Effector CD8-positive, alpha-beta T cell (primary cell): ENCODE measurements around the gene SP2.

Experiments
- DNase-seq: peaks from one replicate; lab custom pipeline; 2025; lab: John Stamatoyannopoulos, UW

Gene SP2

GRCh38 chr17:47889734-47890529 is 6.1 kb upstream of the SP2 start:
- DNase-seq, result peak; percentile 85

DNA sequence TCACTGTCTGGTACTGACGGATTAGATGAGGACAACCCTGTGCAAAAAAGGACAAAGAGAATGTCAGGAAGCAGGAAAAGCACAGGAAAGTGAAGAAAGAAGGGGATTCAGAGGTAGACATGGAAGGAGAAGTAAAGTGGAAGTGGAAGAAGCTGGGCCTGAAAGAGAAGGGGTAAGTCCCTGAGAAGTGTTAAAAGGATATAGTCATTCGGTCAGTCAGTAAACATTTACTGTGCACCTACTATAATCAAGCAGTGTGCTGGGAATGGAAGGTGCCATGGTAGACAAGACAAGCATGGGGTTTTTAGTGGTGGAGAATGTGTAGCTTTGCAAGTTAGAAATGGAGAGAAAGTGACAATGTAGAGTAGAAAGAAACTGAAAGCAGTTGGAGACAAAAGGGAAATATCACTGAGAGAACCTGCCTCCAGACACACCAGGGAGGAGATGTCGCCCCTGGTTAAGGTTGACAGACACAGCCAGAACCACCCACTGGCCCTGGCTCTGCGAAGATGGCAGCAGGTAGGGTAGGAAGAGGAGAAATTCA is 4.4 kb upstream of the SP2 start:
- no peak for DNase-seq

- DNase-seq, result no peak
These were observed 1.3 kb upstream of the SP2 start for GRCh38 chr17:47894498-47895346.

- no peak for DNase-seq
These were observed 635 bp upstream of the SP2 start for GRCh38 chr17:47895347-47895855.

DNA sequence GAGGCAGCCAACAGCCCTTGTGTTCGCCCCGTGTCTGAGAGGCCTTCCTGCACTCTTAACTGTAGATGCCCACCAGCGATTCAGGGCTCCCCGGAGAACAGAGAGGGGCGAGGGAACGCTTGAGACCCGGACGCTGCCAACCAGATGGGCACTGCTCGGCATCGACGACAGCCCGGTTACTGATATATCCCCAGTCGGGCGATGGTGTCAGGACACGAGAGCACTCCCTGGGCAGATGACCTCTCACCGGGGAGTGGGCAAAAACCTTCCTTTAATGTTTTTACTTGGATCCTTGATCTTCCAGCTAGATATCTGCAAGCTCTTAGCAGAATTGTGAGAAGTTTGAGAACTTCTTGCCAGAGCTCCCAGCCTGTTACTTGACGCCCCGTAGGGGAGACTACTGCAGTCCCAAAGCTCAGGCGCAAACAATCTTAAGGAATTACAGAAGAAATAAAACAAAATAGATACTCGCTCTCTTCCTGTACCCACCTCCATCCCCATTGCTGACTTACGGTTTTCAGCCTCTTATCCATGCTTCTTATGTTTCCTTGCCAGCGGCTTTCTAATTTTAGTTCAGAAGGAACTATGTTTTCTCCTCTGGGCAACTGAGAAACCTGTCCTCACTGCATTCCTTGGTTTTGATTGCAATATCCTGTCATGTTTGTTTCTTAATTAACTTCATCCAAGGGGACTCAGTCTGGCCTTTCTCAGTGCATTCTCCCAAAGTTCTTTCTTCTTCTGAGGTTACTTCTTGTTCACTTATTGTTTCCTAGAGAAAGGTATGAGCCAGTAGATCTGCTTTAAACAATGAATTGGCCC is 845 bp downstream of the SP2 start:
- DNase-seq, result no peak

DNA sequence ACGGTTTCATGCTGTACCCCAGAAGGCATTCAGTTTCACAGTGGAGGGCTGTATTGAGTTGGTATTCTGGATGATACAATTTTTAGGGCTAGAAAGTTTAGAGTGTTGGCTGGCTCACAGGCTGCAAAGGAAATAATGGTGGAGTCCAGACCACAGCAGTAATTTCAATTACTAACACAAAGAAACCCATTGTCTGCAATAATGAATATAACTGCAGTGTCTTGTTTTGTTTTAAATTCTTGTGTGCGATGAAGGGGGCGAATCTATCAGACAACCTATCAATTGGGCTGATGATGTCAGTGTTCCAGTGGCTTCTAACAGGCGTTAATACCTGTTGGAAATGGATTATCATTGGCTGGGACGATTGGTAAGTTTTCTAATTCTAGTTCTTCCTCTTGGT is 1.5 kb downstream of the SP2 start:
- no peak for DNase-seq

DNA sequence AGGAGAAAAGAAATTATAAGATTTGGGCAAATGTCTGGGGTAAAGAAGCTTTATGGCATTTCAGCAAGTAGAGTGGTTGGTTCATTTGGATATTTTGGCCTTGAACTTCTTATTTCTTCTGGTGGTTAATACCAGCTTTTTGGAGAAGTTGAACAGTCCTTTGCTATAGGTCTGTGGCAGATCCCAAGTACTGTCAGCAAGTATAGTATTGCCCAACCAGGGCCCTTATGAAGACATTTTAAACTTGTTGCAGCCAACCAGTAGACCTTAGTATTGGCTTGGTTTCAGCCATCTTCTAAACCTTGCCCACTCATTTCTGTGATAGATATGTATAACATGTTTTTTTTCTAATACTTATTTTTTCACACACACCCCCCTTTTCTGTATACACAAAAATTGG is 2.2 kb downstream of the SP2 start:
- DNase-seq, result no peak

- DNase-seq, result no peak
These were observed 3.6 kb downstream of the SP2 start for GRCh38 chr17:47899643-47900042.

DNA sequence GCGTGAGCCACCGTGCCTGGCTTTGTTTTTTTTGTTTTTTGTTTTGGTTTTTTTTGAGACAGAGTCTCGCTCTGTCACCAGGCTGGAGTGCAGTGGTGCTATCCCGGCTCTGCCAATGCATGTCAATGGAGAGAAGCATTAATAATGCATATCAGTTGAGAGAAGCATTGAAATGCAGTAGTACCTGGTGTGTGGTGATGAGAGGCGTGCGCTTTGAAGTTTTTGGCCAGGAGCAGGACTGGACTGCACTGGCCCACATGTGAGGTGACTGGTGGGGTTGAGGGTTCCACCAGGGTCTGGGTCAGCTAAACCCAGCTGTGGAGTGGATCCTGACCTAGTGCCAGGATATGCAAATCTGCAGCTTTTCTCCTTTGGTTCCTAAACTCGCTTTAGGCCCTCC is 5.4 kb downstream of the SP2 start:
- no peak for DNase-seq

GRCh38 chr17:47902039-47902744 is 6.2 kb downstream of the SP2 start:
- no peak for DNase-seq

DNA sequence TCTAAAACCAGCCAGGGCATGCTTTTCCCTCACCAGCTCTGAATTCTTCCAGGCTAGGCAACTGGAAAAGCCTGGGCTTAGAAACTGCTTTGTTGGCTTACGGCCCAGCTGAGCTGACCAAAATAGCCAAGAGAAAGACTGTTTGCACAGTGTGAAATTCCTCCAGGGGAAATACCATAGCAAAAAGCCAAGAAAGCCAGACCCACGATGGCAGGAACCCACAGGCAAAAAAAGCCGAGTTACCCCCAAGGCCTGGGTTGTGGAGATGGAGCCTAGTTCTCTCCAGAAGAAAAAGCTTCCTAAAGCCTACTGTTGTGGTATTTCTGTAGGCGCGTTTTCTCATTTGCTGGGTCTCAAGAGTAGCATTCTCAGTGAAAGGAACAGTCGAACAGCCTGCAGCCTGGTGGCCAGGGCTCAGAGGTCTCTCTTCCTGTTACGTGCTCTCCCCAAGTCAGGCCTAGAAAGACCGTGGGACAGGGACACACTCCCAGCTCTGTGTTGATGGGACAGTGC is 9.2 kb downstream of the SP2 start:
- no peak for DNase-seq

GRCh38 chr17:47906443-47906842 is 10.4 kb downstream of the SP2 start:
- no peak for DNase-seq

DNA sequence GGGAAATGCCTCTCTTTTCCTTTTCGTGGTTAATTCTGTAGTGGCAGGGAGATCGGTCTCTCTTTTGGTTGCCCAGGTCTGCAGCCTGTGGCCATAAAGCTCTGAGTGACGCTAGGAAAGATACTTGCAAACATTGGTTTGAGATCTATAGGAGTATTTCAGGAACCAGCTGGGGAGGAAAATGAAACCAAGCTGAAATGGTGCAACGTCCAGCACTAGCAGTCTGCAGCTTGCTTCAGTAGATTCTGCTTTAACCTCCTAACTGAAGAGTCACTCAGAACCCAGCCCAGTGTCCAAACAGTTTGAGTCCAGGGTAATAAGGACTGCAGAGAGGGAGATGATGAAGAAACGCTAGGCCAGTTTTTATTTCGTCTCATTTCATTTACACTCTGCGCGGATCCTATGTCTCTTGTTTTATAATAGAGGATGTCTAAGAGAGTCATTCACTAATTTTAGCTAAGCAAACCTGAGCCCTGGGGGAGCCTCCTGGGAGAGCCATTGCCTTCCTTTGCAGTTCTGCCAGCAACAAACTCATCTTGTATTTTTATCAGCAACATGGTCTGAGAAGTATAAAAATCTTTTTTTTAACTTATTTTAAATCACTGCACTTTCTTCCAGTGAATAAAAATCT is 12.0 kb downstream of the SP2 start:
- no peak for DNase-seq

DNA sequence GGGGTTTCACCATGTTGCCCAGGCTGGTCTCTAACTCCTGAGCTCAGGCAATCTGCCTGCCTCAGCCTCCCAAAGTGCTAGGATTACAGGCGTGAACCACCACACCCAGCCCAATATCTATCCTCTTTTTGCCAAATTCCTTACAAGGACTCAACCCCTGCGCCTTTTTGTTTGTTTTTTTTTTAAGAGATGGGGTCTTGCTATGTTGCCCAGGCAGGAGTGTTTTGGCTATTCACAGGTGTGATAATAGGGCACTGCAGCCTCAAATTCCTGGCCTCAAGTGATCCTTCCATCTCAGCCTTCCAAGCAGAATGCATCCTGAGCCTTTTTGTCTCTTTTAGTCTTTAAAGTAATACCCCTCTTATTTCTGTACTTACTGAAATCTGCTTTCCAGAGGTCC is 17.0 kb downstream of the SP2 start:
- DNase-seq, result no peak

DNA sequence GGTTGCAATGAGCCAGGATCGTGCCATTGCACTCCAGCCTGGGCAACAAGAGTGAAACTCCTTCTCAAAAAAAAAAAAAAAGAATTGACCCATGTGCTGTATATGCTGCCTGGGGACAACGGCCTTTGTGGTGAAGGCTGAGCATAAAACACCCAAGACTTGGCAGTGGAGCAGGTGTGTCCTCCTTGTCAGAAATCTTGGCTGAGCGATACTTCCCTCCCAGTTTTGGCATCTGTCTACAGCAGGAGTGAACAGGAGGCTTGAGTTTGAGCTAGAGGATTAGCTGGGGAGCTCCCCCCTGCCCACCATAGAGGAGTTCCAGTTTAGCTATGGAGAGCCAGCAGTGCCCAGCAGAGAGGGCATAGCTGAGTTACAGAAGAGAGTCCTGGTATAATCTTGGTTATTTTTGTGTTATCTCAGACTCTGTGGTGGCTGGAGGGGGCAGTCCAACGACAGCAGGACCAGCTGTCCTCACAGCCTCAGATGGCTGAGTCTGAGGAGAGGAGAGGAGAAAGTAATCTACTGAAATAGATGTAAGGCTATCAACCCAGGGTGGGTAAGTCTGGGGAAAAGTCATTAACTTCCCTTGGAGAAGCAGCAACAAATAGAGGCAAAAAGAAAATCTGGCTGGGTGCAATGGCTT is 18.4 kb downstream of the SP2 start:
- DNase-seq, result no peak

DNA sequence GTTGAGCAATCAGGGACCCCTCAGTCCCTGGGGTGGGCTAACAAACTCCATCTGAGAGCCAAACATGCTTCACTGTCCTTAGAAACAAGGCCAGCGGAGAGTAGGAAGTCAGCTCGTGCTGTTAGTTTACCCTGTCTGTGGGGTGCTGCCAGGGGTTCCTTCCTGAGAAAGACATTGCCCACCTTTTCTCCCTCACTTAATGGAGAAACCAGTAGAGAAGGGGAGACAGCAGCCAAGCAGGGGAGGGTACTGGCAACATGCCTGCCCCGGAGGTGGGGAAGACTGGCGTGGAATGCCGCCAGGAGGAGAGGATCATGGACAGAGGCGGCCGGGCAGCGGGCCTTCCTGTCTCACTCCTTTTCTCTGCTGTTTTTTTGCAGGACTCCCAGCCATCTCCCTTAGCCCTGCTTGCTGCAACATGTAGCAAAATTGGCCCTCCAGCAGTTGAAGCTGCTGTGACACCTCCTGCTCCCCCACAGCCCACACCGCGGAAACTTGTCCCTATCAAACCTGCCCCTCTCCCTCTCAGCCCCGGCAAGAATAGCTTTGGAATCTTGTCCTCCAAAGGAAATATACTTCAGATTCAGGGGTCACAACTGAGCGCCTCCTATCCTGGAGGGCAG is 19.9 kb downstream of the SP2 start:
- DNase-seq, result no peak

- DNase-seq, result no peak
These were observed 20.6 kb downstream of the SP2 start for GRCh38 chr17:47916489-47917208.

- DNase-seq, result no peak
These were observed 21.5 kb downstream of the SP2 start for GRCh38 chr17:47917581-47917980.

- DNase-seq, result no peak
These were observed 22.0 kb downstream of the SP2 start for GRCh38 chr17:47918006-47918405.
